ENCODE data around the gene GPLD1.
"Not testable (repeated sequence)": the region's sequence is repeated elsewhere in the genome, so short reads cannot be mapped to it uniquely, and the experiment has no call there.

Gene GPLD1

GRCh38 chr6:24453921-24454320, 35.5 kb downstream of the GPLD1 start:
- no peak for DNase-seq

GRCh38 chr6:24451581-24452388, 37.6 kb downstream of the GPLD1 start:
- no peak for DNase-seq

- no peak for DNase-seq
Measured at GRCh38 chr6:24448828-24449525, 40.4 kb downstream of the GPLD1 start.

- no peak for DNase-seq
Measured at GRCh38 chr6:24448396-24448795, 41.0 kb downstream of the GPLD1 start.

- no peak for DNase-seq
Measured at GRCh38 chr6:24446670-24447069, 42.7 kb downstream of the GPLD1 start.

GRCh38 chr6:24445704-24446103, 43.7 kb downstream of the GPLD1 start:
- no peak for DNase-seq

GRCh38 chr6:24444588-24444987, 44.8 kb downstream of the GPLD1 start:
- no peak for DNase-seq

- DNase-seq, result no peak
Measured at GRCh38 chr6:24441599-24441904, 47.8 kb downstream of the GPLD1 start.

- DNase-seq, result no peak
Measured at GRCh38 chr6:24440897-24441598, 48.3 kb downstream of the GPLD1 start.

- DNase-seq, result no peak
Measured at GRCh38 chr6:24439858-24440539, 49.4 kb downstream of the GPLD1 start.

- no peak for DNase-seq
Measured at GRCh38 chr6:24436979-24437378, 52.4 kb downstream of the GPLD1 start.

- DNase-seq, result no peak
Measured at GRCh38 chr6:24432611-24433010, 56.8 kb downstream of the GPLD1 start.

- DNase-seq, result peak; percentile 2 to 16
Measured at GRCh38 chr6:24431045-24431451, 58.3 kb downstream of the GPLD1 start.

- DNase-seq, result no peak
Measured at GRCh38 chr6:24430086-24430485, 59.3 kb downstream of the GPLD1 start.

GRCh38 chr6:24429146-24429545, 60.2 kb downstream of the GPLD1 start:
- no peak for DNase-seq

- DNase-seq, result no peak
Measured at GRCh38 chr6:24428615-24429014, 60.8 kb downstream of the GPLD1 start.

- no peak for DNase-seq
Measured at GRCh38 chr6:24426729-24427446, 62.5 kb downstream of the GPLD1 start.

- DNase-seq, result no peak
Measured at GRCh38 chr6:24425091-24425490, 64.3 kb downstream of the GPLD1 start.

- no peak for DNase-seq
Measured at GRCh38 chr6:24419526-24419925, 69.9 kb downstream of the GPLD1 start.

- DNase-seq, result no peak
Measured at GRCh38 chr6:24415753-24416152, 73.6 kb downstream of the GPLD1 start.

GRCh38 chr6:24414531-24414930, 74.8 kb downstream of the GPLD1 start:
- DNase-seq, result not testable (repeated sequence)

- no peak for DNase-seq
Measured at GRCh38 chr6:24412294-24412693, 77.1 kb downstream of the GPLD1 start.

- no peak for DNase-seq
Measured at GRCh38 chr6:24410622-24411021, 78.8 kb downstream of the GPLD1 start.
